HT1080 (cell line): ENCODE results near the gene CDK14. TPM values are rescaled to one million over a fixed set of nuclear protein-coding genes. Genes with fewer than 3 reads are reported as not detected.
"Not testable (repeated sequence)": the region's sequence is repeated elsewhere in the genome, so short reads cannot be mapped to it uniquely, and the experiment has no call there.

ENCODE experiments used
- DNase-seq: peaks from one replicate; pipeline ENCODE4 v3.0.0-alpha.2; 2015; ENCODE audit warnings: low read depth
- total RNA-seq: library from RNA; depleted of rRNA; stranded (reverse); fragments of >200 nt; shearing (Covaris generic); gene quantifications from 2 replicates; pipeline ENCODE4 v1.2.3, GENCODE V29; 2014

CDK14 gene
- total RNA-seq, 1 experiment from 2014 or later: 8.1 TPM

DNA sequence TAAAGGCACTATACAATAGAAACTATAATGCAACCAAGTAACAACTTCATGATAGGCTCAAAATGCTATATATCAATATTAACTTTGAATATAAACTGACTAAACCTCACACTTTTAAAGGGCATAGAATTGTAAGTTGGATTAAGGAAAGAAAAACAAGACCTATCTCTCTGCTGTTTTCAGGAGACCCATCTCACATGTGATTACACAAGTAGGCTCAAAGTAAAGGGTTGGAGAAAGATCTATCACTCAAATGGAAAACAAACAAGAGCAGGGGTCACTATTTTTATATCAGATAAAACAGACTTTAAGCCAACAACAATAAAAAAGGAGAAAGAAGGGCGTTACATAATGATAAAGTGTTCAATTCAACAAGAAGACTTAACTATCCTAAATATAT is 155.5 kb downstream of the CDK14 start:
- DNase-seq: no peak

GRCh38 chr7:90752051-90752450 is 155.9 kb downstream of the CDK14 start:
- DNase-seq: peak; percentile 44

GRCh38 chr7:90755041-90755440 is 158.9 kb downstream of the CDK14 start:
- no peak for DNase-seq

DNA sequence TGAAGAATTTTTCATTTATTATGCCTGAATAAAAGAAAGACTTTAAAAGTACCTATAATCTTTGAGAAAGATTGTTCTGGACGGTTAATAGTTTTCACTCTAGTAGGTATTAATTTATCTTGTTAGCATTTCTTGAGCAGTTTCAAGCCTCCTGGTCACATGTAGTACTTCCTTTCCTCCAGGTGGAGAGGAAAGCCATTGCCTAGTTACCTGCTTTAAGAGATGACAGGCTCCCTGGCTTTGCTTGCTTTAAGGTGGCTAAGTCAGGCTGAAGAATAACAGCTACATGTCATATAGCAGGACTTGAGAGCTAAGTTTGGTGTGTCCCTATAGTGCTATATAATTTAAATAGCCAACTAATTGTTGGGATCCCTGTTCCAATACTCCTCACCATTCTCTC is 160.2 kb downstream of the CDK14 start:
- DNase-seq: no peak

GRCh38 chr7:90757565-90757950 is 161.4 kb downstream of the CDK14 start:
- not testable (repeated sequence) for DNase-seq

DNA sequence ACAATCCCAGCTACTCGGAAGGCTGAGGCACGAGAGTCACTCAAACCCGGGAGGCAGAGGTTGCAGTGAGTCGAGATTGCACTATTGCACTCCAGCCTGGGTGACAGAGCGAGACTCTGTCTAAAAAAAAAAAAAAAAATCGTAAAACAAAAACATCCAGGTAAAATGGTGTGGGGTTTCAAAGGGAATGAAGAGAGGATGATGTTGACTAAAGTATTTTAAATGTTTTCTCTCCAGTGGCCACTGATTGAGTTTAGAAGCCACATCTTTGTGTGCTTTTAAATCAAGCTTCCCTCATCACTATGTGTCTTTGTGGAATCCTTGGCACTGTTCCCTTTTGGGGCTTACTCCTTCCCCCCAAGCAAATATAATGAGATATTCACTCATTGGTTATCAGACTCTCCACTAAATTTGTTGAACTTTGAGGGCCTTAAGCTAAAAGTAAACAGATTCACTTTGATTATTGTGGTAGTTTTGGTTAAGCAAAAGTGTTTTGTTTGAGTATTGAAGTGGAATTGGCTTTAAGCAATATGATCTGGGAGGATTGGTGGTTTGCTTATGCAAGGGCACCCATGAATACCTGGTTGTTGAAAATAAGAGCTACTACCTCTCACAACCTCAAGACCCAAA is 162.9 kb downstream of the CDK14 start:
- DNase-seq: no peak

GRCh38 chr7:90759710-90760109 is 163.6 kb downstream of the CDK14 start:
- DNase-seq: no peak

- no peak for DNase-seq
Measured at GRCh38 chr7:90760892-90761291, 164.8 kb downstream of the CDK14 start.

DNA sequence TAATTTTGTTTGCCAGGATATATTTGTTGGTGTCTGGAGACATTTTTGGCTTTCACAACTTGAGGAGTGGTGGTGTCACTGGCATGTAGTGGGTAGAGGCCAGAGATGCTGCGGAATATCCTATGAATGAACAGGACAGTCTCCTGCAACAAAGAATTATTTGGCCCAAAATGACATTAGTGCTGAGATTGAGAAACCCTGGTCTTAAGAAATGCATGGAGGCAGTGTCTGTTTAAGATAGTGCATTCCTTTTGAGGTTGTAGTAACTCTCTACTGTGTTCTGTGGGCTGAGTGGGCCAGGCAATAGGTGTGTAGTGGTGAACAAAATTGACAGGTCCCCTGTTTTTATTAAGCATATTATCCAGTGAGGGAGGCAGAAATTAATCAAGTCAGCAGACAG is 165.5 kb downstream of the CDK14 start:
- DNase-seq: no peak

DNA sequence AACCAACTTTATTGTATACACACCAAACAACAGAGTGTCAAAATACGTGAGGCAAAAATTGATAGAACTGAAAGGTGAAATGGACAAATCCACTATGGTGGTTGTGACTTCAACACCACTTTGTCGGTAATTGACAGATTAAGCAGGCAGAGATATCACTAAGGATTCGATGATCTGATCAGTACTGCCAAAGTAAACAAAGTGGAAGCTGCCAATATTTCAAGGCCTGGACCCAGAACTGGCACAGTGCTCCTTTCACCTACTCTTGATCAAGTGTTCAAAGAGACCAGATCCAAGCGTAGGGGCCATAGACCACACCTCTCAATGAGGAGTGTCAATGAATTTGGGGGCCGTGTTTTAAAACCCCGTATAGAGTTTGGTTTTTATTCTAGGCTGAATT is 167.0 kb downstream of the CDK14 start:
- DNase-seq: no peak

- DNase-seq: no peak
Measured at GRCh38 chr7:90764848-90765570, 168.9 kb downstream of the CDK14 start.

DNA sequence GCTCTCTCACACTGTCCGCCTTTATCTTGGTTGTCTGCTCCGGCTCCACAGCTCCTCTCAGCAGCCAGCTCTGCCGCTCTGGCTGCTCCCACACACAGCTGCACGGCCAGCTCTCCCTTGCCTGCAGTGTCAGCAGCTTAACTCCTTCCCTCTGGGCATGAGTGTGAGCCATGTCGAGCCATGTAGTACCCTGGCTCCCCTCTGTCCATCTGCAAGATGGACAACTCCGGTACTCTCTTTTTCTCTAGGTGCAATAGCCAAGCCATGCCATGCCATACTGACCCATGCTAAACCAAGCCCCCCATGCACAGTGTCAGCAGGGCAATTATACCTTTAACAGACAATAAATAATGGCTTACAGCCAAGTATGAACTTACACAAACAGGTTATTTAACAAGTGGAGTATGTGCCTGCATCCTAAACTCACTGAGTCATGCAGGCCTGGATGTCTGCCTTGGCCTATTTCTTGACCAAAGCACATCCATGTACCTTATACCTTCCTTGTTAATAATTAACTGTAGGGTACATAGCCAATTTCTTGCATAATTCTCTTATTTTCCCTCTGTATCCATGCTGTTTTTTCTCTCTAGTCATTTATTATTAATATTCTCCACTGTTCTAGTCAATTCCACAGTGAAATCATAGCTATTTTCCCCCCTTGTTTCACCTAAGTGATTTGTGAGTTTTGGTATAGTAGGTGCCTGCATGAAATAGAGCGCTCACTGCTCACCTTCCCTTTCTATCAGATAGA is 170.9 kb downstream of the CDK14 start:
- DNase-seq: no peak

DNA sequence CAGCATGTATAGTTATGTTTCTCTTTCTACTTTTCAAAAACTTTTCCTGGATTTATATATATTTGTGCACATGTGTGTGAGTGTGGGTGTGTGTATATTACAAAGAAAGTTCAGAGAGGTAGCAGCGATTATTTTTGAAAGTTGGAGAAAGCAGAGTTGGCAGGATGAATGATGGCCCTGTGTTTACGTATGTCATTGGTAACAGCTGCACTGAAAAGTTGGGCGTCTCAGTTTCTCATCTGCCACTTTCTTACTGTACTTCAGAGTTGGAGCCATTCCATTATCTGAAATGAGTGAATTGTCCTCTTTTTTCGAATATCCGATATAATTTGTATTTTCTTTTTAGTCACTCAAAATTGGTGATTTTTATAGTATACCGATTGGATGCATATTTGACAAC is 172.2 kb downstream of the CDK14 start:
- DNase-seq: no peak

- DNase-seq: no peak
Measured at GRCh38 chr7:90769036-90769435, 172.9 kb downstream of the CDK14 start.

- not testable (repeated sequence) for DNase-seq
Measured at GRCh38 chr7:90769566-90769965, 173.4 kb downstream of the CDK14 start.

DNA sequence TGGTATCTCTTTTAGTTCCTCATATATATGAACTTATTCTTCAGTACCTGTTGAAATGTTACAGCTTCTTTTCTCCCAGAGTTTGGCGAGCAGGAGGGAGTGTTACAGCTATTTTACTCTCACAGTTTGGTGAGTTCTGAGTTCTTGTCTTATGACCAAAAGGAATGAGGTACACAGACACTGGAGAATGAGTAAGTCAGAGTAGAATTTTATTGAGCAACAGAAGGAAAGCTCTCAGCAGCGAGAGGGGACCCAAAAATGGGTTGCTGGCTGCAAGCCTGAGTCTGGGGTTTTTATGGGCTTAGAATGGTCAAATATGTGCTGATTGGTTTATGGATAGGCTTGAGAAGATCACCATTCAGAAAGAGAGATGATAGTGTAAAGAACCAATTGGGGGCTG is 175.2 kb downstream of the CDK14 start:
- DNase-seq: no peak

DNA sequence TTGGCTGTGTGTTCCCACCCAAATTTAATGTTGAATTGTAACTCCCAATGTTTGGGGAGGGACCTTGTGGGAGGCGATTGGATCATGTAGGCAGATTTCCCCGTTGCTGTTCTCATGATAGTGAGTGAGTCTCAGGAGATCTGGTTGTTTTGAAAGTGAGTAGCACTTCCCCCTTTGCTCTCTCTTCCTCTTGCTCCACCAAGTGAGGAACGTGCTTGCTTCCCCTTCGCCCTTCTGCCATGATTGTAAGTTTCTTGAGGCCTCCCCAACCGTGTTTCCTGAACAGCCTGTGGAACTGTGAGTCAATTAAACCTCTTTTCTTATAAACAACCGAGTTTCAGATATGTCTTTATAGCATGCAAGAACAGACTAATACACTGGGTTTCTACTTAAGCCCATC is 176.3 kb downstream of the CDK14 start:
- DNase-seq: no peak

- DNase-seq: no peak
Measured at GRCh38 chr7:90773269-90773668, 177.1 kb downstream of the CDK14 start.

DNA sequence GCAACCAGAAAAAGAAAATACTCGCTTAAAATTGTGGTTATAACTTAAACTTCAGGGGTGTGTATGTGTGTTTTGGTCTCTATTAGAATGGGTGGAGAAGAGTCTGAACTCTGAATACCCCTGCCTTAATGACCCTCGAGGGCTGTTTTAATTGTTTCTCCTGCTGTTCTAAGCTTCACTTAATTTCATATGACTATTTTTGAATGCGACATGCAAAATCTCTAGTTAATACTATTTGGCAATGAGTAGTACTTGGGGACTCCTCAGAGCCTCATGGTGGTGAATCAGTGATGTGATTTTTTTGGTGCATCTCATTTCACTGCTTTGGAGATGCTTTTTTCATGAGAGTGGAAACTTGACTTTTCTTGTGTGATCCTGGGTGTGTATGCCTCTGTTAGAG is 178.6 kb downstream of the CDK14 start:
- no peak for DNase-seq

- DNase-seq: no peak
Measured at GRCh38 chr7:90775383-90775965, 179.4 kb downstream of the CDK14 start.

GRCh38 chr7:90777041-90777440 is 180.9 kb downstream of the CDK14 start:
- DNase-seq: no peak

DNA sequence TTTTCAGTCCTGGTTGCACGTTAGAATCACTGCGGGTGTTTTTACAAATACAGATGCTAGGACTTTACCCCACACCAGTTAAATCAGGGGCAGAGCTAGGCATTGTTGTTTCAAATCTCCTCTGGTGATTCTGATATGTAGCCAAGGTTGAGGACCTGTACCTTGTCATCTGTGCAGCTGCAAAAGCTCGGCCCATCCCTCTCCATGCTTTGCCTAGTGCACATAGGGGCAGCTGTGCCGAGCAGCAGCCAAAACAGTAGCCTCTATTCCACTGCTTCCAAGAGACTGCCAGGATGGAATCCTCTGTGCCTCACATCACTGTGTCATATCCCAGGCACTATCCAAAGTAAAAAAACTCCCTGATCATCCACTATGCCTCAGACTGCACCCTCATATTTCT is 181.3 kb downstream of the CDK14 start:
- no peak for DNase-seq
